RWPE2 (cell line): ENCODE measurements around the gene ARSD.

Experiments
- ATAC-seq: fragments of 200-7000 bp; cut with Tn5 transposase; 3 replicates; pipeline ENCODE4 v1.9.1; 2021; ENCODE audit warnings: low read depth
- DNase-seq: peaks from one replicate; pipeline ENCODE4 v3.0.0-alpha.2; 2020; ENCODE audit warnings: low spot score
- H3K27ac ChIP-seq: fragments of 450-650 bp; 2 replicates; pipeline ENCODE4 v1.5.1; 2017; ENCODE audit warnings: mild to moderate bottlenecking; ENCODE audit not compliant: poor library complexity, severe bottlenecking
- H3K27me3 ChIP-seq: fragments of 250-450 bp; sonication (Bioruptor Pico); 2 replicates; pipeline ENCODE4 v1.5.1; 2021; ENCODE audit warnings: mild to moderate bottlenecking, moderate library complexity; ENCODE audit not compliant: insufficient read depth, poor library complexity, severe bottlenecking
- H3K36me3 ChIP-seq: fragments of 250-450 bp; sonication (Bioruptor Pico); 2 replicates; pipeline ENCODE4 v1.5.1; 2020; ENCODE audit warnings: low read depth, mild to moderate bottlenecking, moderate library complexity
- H3K4me1 ChIP-seq: fragments of 250-450 bp; sonication (Bioruptor Pico); 2 replicates; pipeline ENCODE4 v1.5.1; 2021; ENCODE audit warnings: mild to moderate bottlenecking, moderate library complexity; ENCODE audit not compliant: insufficient read depth, poor library complexity, severe bottlenecking
- H3K4me3 ChIP-seq: fragments of 250-450 bp; sonication (Bioruptor Pico); 2 replicates; pipeline ENCODE4 v1.5.1; 2021; ENCODE audit warnings: mild to moderate bottlenecking, moderate library complexity; ENCODE audit not compliant: severe bottlenecking
- H3K9me3 ChIP-seq: fragments of 250-450 bp; sonication (Bioruptor Pico); 2 replicates; pipeline ENCODE4 v1.5.1; 2021; ENCODE audit warnings: mild to moderate bottlenecking, moderate library complexity; ENCODE audit not compliant: severe bottlenecking
- CTCF ChIP-seq: fragments of 450-650 bp; IDR thresholded peaks from one replicate; pipeline ENCODE4 v1.5.1; 2017; ENCODE audit warnings: mild to moderate bottlenecking, moderate library complexity; ENCODE audit not compliant: poor library complexity, severe bottlenecking

ARSD gene

GRCh38 chrX:2857566-2857965 lies 71.6 kb downstream of the ARSD start:
- DNase-seq (no peak), ATAC-seq (no peak)
- H3K27ac ChIP-seq = no peak overlapping the region
- TF ChIP-seq CTCF = no peak
- H3K4me3 ChIP-seq = no peak overlapping the region
- no peaks in the 10 kb centered on the region for H3K27me3 ChIP-seq
- no peaks in the 10 kb centered on the region for H3K36me3 ChIP-seq
- H3K4me1 ChIP-seq = no peaks in the 10 kb centered on the region
- H3K9me3 ChIP-seq = no peaks in the 10 kb centered on the region

GRCh38 chrX:2855761-2856160 lies 73.4 kb downstream of the ARSD start:
- no peak overlapping the region for H3K27ac ChIP-seq
- DNase-seq (no peak), ATAC-seq (no peak)
- H3K4me3 ChIP-seq = no peak overlapping the region
- H3K36me3 ChIP-seq = no peaks in the 10 kb centered on the region
- H3K9me3 ChIP-seq = no peaks in the 10 kb centered on the region
- TF ChIP-seq CTCF = no peak
- H3K4me1 ChIP-seq = no peaks in the 10 kb centered on the region
- no peaks in the 10 kb centered on the region for H3K27me3 ChIP-seq

GRCh38 chrX:2854918-2855317 lies 74.2 kb downstream of the ARSD start:
- no peaks in the 10 kb centered on the region for H3K4me1 ChIP-seq
- no peaks in the 10 kb centered on the region for H3K9me3 ChIP-seq
- DNase-seq = no peak
- H3K27me3 ChIP-seq = no peaks in the 10 kb centered on the region
- H3K4me3 ChIP-seq = no peak overlapping the region
- TF ChIP-seq CTCF = no peak
- H3K36me3 ChIP-seq = no peaks in the 10 kb centered on the region
- H3K27ac ChIP-seq = no peak overlapping the region
- no peak for ATAC-seq
